HepG2 (cell line): ENCODE measurements around the gene SGCD. TPM values are rescaled to one million over a fixed set of nuclear protein-coding genes. Genes with fewer than 3 reads are reported as not detected.
A peak's percentile ranks its signal among the peaks of the same experiment; 100 is the strongest.

Source experiments
- ATAC-seq: fragments of 200-7000 bp; cut with Tn5 transposase; 3 replicates; pipeline ENCODE4 v1.9.1; 2020; ENCODE audit warnings: mild to moderate bottlenecking, moderate library complexity
- BruUV-seq: library from RNA; stranded (reverse); fragments of 400-500 nt; replicated peaks from 2 replicates; lab custom pipeline; 2021; lab: Mats Ljungman, UMichigan
- CTCF ChIA-PET: fragments of 300-600 bp; formaldehyde crosslinking; extraction: SDS; loops from one replicate; lab custom pipeline; 2021; ENCODE audit warnings: low total read pairs, inconsistent platforms, low intra/inter-chr PET ratio; lab: Yijun Ruan, JAX
- POLR2A ChIA-PET: fragments of 350-600 bp; sonication (Branson Sonifier 250); formaldehyde crosslinking; loops from one replicate; lab custom pipeline; 2020; ENCODE audit warnings: antibody characterized with exemption, inconsistent platforms; lab: Yijun Ruan, JAX
- DNase-seq: peaks from one replicate; pipeline ENCODE4 v3.0.0-alpha.2; 2015; ENCODE audit warnings: low spot score
- FAIRE-seq: peaks from 3 replicates; lab custom pipeline; 2011; peaks lifted over from hg19 to GRCh38; lab: Jason Lieb, UNC
- H2AFZ ChIP-seq: one replicate; pipeline ENCODE4 v1.6.1; 2011; ENCODE audit warnings: low read length, inconsistent platforms
- H3K27ac ChIP-seq: fragments of 300-600 bp; 3 replicates; pipeline ENCODE4 v1.8.0; 2011; ENCODE audit warnings: mixed run types, mild to moderate bottlenecking, mixed read lengths, low read length, inconsistent platforms; ENCODE audit not compliant: insufficient read depth; ENCODE audit errors: extremely low read length
- H3K27me3 ChIP-seq, 2 experiments: fragments of 200-600 bp in 1 of 2; 2 replicates in 1 of 2; 3 replicates in 1 of 2; pipeline versions ENCODE4 v1.6.0 to v1.8.0; 2011; ENCODE audit warnings: low read length in 2 of 2, mild to moderate bottlenecking in 2 of 2, moderate library complexity in 2 of 2, inconsistent platforms in 1 of 2; ENCODE audit not compliant: insufficient read depth in 2 of 2, control insufficient read depth in 1 of 2
- H3K36me3 ChIP-seq, 2 experiments: fragments of 200-600 bp in 1 of 2; replicated peaks in 1 of 2; 2 replicates in 1 of 2; 3 replicates in 1 of 2; pipeline versions ENCODE4 v1.5.1 to v1.8.0; 2011; ENCODE audit warnings: low read length in 2 of 2, inconsistent platforms in 1 of 2; ENCODE audit not compliant: insufficient read depth in 2 of 2, control insufficient read depth in 1 of 2
- H3K4me1 ChIP-seq: 2 replicates; pipeline ENCODE4 v1.5.1; 2012; ENCODE audit warnings: low read length, inconsistent platforms; ENCODE audit not compliant: insufficient read depth
- H3K4me2 ChIP-seq: 2 replicates; pipeline ENCODE4 v1.6.0; 2011; ENCODE audit warnings: low read depth, low read length, inconsistent platforms
- H3K4me3 ChIP-seq, 3 experiments: fragments of 200-600 bp in 1 of 3; sonication (generic), shearing (Covaris generic) in 1 of 3; replicated peaks in 1 of 3; 2 replicates each; pipeline ENCODE4 v1.5.1; 2011 to 2016; ENCODE audit warnings: low read length in 3 of 3, inconsistent platforms in 2 of 3, low read depth in 2 of 3, mild to moderate bottlenecking in 2 of 3, control low read depth in 1 of 3, mixed read lengths in 1 of 3; ENCODE audit not compliant: insufficient read depth in 1 of 3
- H3K79me2 ChIP-seq: one replicate; pipeline ENCODE4 v1.6.1; 2011; ENCODE audit warnings: low read length, inconsistent platforms; ENCODE audit not compliant: insufficient read depth
- H3K9ac ChIP-seq: 2 replicates; pipeline ENCODE4 v1.6.0; 2011; ENCODE audit warnings: mild to moderate bottlenecking, low read depth, low read length, inconsistent platforms; ENCODE audit not compliant: insufficient read depth
- H3K9me3 ChIP-seq: 2 replicates; pipeline ENCODE4 v1.5.1; 2012; ENCODE audit warnings: mild to moderate bottlenecking, low read length
- H4K20me1 ChIP-seq: 2 replicates; pipeline ENCODE4 v1.6.0; 2011; ENCODE audit warnings: inconsistent platforms, mild to moderate bottlenecking, low read length, moderate library complexity; ENCODE audit not compliant: insufficient read depth
- MAFF ChIP-seq: IDR thresholded peaks from 2 replicates; pipeline ENCODE4 v1.6.1; 2011; ENCODE audit warnings: low read depth, low read length, improper control_type of control experiment
- MAFK ChIP-seq, 2 experiments: IDR thresholded peaks in 1 of 2; conservative IDR thresholded peaks in 1 of 2; 2 replicates each; pipeline ENCODE4 v1.6.1; 2011; ENCODE audit warnings: improper control_type of control experiment in 2 of 2, low read length in 2 of 2
- PLRG1 ChIP-seq: fragments of 450-650 bp; conservative IDR thresholded peaks from 2 replicates; pipeline ENCODE4 v1.6.1; 2016
- ZFY ChIP-seq: sonication (generic); formaldehyde crosslinking; IDR thresholded peaks from 2 replicates; pipeline ENCODE4 v1.4.0; 2020; ENCODE audit warnings: missing genetic modification reagents
- WGBS: methylation state at CpG from one replicate; pipeline ENCODE4 v1.1.6; 2017; ENCODE audit warnings: low lambda C conversion rate; 5-methylcytosine and 5-hydroxymethylcytosine counted together
- in situ Hi-C: cut with HindIII; loops from 2 replicates; pipeline ENCODE4 v1.10.0; 2017; ENCODE audit warnings: low pct_unique_long_range_greater_than_20kb; ENCODE audit not compliant: extremely low pct_ligation_motif_present
- intact Hi-C: fragments of 100-400 bp; cut with micrococcal nuclease; formaldehyde crosslinking; loops from one replicate; pipeline ENCODE4 v1.10.0; 2022; ENCODE audit not compliant: unreplicated experiment
- polyA plus RNA-seq, 8 experiments: library from polyadenylated mRNA; depleted of rRNA in 3 of 8; stranded (reverse) in 7 of 8; unstranded in 1 of 8; fragments of >200 nt; fragmentation: Illumina TruSeq in 4 of 8; extraction: Trizol in 4 of 8; gene quantifications; 2 replicates each; pipeline versions ENCODE4 v1.2.1 to v1.2.3, GENCODE V29; 2011 to 2016; ENCODE audit warnings: low read depth in 4 of 8, missing spikeins in 1 of 8, mixed read lengths in 1 of 8; ENCODE audit not compliant: insufficient read depth in 1 of 8
- total RNA-seq, 5 experiments: library from RNA; depleted of rRNA; stranded (reverse); fragments of >200 nt; fragmentation: Illumina TruSeq; extraction: Trizol; gene quantifications; 2 replicates each; pipeline ENCODE4 v1.2.3, GENCODE V29; 2016; ENCODE audit warnings: low read depth in 1 of 5
- TF ChIP-seq, protein P1 (sequence below): sonication (generic); formaldehyde crosslinking; IDR thresholded peaks from 2 replicates; pipeline ENCODE4 v1.4.0; 2020; ENCODE audit warnings: missing genetic modification reagents

SGCD gene
- total and polyA plus RNA-seq, 2 of the 13 experiments (the other 11 are each of a cell fraction or from before 2014, with no cell fraction given) = not detected

DNA sequence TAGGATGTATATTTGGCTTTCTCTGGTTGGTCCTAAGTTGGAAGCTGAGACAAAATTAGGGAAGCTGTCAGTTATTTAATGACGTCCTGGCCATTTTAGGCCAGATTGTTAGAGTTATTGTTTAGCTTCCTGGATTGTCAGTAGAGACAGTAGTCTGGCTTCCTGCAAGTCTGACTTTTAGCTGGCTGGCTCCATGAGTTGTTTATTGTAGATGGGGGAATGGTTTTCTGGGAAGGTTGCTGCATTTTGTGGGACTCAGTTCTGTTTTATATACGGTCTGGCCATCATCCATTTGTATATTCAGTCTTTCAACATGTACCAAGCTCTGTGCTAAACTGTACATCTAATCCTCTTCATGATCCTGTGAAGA lies 68.3 kb downstream of the SGCD start (continued):
- TF ChIP-seq, protein P1, sequence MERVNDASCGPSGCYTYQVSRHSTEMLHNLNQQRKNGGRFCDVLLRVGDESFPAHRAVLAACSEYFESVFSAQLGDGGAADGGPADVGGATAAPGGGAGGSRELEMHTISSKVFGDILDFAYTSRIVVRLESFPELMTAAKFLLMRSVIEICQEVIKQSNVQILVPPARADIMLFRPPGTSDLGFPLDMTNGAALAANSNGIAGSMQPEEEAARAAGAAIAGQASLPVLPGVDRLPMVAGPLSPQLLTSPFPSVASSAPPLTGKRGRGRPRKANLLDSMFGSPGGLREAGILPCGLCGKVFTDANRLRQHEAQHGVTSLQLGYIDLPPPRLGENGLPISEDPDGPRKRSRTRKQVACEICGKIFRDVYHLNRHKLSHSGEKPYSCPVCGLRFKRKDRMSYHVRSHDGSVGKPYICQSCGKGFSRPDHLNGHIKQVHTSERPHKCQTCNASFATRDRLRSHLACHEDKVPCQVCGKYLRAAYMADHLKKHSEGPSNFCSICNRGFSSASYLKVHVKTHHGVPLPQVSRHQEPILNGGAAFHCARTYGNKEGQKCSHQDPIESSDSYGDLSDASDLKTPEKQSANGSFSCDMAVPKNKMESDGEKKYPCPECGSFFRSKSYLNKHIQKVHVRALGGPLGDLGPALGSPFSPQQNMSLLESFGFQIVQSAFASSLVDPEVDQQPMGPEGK (CRISPR knock-in tag) = no peak
- no peak for TF ChIP-seq ZFY (CRISPR knock-in tag)

DNA sequence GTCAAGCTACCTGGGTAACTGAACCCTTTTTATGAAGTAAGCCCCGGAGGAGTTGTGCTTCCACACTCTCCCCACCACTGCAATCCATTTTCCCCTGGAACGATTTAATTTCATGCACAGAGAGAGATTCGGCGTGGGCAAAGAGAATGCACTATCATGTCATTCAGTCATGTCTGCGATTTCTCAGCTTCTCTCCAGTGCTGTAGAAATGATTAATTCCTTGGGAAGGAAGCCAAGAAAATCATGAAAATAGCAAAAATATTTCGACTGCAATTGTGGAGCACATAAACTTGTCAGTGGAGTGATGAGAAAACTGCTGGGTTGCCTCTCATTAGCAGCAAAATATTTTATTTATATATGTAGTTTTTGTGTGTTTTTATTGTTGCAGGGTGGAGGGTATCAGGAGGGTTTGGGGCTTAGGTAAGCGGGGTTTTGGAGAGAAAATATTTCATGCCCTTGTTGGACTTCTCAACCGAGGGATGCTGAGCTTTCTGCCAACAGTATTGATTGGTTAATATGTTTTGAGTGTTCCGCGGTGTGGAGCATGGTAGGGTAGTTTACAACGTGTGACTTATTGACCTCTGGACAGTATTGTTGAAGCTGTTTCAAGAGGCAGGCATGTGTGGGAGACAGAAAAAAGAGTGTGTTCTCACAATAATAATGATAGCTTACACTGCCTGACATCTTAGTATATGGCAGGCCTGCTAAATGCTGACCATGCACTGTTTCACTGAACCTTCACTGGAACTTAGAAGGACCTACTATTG lies 69.3 kb downstream of the SGCD start:
- BruUV-seq = no TSS peak
- POLR2A ChIA-PET = no interaction called here
- peak; percentile 47; the same call in 1 of the 2 replicates for TF ChIP-seq MAFF
- peak in 1 of 2 experiments; percentile 53; a peak in 2 of 4 replicates for TF ChIP-seq MAFK (conservative IDR thresholded peaks at IDR 0.05 in 1 of 2, IDR thresholded peaks at IDR 0.05 in 1 of 2; ENCODE audit: low read length in 2 of 2)
- no peak for TF ChIP-seq PLRG1

More for the DNA sequence above, 69.3 kb downstream of the SGCD start:
- Histone ChIP-seq H2AFZ (no peak overlapping the region), H3K36me3 (no peaks in the 10 kb centered on the region), H3K9ac (no peak overlapping the region), H3K9me3 (no peaks in the 10 kb centered on the region), H3K4me3 (no peak overlapping the region), H3K27ac (no peak overlapping the region), H3K4me1 (peaks cover 7% of the 10 kb centered on the region; the same call in 1 of the 2 replicates), H3K27me3 (no peaks in the 10 kb centered on the region), H3K79me2 (no peaks in the 10 kb centered on the region), H4K20me1 (no peaks in the 10 kb centered on the region), H3K4me2 (no peak overlapping the region)
- CTCF ChIA-PET = no interaction called here
- WGBS = 38% methylated on average over 9 of the region's 11 CpGs
- intact Hi-C loops = no loop called here
- no peak for DNase-seq
- ATAC-seq = no peak
- no peak for FAIRE-seq
- in situ Hi-C loops = no loop called here
